ENCODE measurements around the gene CCNH.

- TF ChIP-seq EZH2 (IDR thresholded peaks at IDR 0.05) (no peak), POLR2AphosphoS5 (IDR thresholded peaks at IDR 0.05; ENCODE audit: borderline replicate concordance, low read depth, low read length) (no peak)
Measured at GRCh38 chr5:87453801-87454200, 41.1 kb upstream of the CCNH start.

Data from SK-N-MC (cell line).